Vagina (tissue), 2 donors: ENCODE results near the gene SEPTIN5. TPM values are rescaled to one million over a fixed set of nuclear protein-coding genes. Genes with fewer than 3 reads are reported as not detected.
A peak's percentile ranks its signal among the peaks of the same experiment; 100 is the strongest.

Source experiments
- DNase-seq, 2 donors: peaks; one replicate each; pipeline ENCODE4 v3.0.0-alpha.2; 2017; ENCODE audit errors: extremely low spot score in 2 of 2
- H3K27ac ChIP-seq: fragments of 200-600 bp; sonication (generic); one replicate; pipeline ENCODE4 v1.5.1; 2019
- H3K27me3 ChIP-seq: fragments of 200-600 bp; sonication (generic); one replicate; pipeline ENCODE4 v1.5.1; 2019
- H3K36me3 ChIP-seq, 2 donors: fragments of 200-600 bp; sonication (generic); one replicate each; pipeline ENCODE4 v1.5.1; 2017 to 2019
- H3K4me1 ChIP-seq: fragments of 200-600 bp; sonication (generic); one replicate; pipeline ENCODE4 v1.5.1; 2019
- H3K4me3 ChIP-seq, 2 donors: fragments of 200-600 bp; sonication (generic); 1 replicate in 1 of 2; 2 replicates in 1 of 2; pipeline ENCODE4 v1.5.1; 2016 to 2019
- H3K9me3 ChIP-seq: fragments of 200-600 bp; sonication (generic); one replicate; pipeline ENCODE4 v1.5.1; 2019
- CTCF ChIP-seq, 3 experiments: fragments of 450-650 bp in 2 of 3; fragments of 200-600 bp in 1 of 3; sonication (generic) in 1 of 3; IDR thresholded peaks; one replicate each; pipeline ENCODE4 v1.5.1; 2017 to 2019; ENCODE audit warnings: antibody characterized with exemption in 3 of 3, mild to moderate bottlenecking in 2 of 3, moderate library complexity in 2 of 3
- POLR2A ChIP-seq, 2 donors: fragments of 450-650 bp; IDR thresholded peaks; one replicate each; pipeline ENCODE4 v1.6.1; 2017; ENCODE audit warnings: antibody characterized with exemption in 2 of 2, mild to moderate bottlenecking in 2 of 2, moderate library complexity in 2 of 2
- POLR2AphosphoS5 ChIP-seq, 2 donors: sonication (generic); formaldehyde crosslinking; IDR thresholded peaks; one replicate each; pipeline ENCODE4 v1.9.0; 2017; ENCODE audit warnings: antibody characterized with exemption in 2 of 2, mild to moderate bottlenecking in 2 of 2, low read depth in 1 of 2; ENCODE audit not compliant: insufficient read depth in 1 of 2
- intact Hi-C: fragments of 100-400 bp; cut with DNase I; formaldehyde crosslinking; loops from one replicate; pipeline ENCODE4 v1.15.1; 2023
- total RNA-seq: library from RNA; depleted of rRNA; stranded (reverse); fragments of >200 nt; gene quantifications from one replicate; pipeline ENCODE4 v1.2.3, GENCODE V29; 2016

Gene SEPTIN5
- total RNA-seq, 1 donor from 2014 or later = 67.3 TPM

- peaks cover 0 to 19% of the 10 kb centered on the region in 2 donors for H3K36me3 ChIP-seq
- H3K27me3 ChIP-seq = no peaks in the 10 kb centered on the region
- intact Hi-C loops = loop anchor here (5.0 kb wide), 1 partner anchor 34 kb away; no protein-coding TSS in a partner anchor
- TF ChIP-seq POLR2A (IDR thresholded peaks at IDR 0.05) (no peak), CTCF (IDR thresholded peaks at IDR 0.05) (no peak), POLR2AphosphoS5 (IDR thresholded peaks at IDR 0.05; ENCODE audit: insufficient read depth in 1 of 2, low read depth in 1 of 2) (no peak)
- H3K4me3 ChIP-seq = no peak overlapping the region
- H3K27ac ChIP-seq = peak overlapping the region; percentile 85
- H3K4me1 ChIP-seq = peaks cover 58% of the 10 kb centered on the region
- no peaks in the 10 kb centered on the region for H3K9me3 ChIP-seq
- no peak for DNase-seq
Observed at GRCh38 chr22:19716829-19717105, 2.5 kb downstream of the SEPTIN5 start.

GRCh38 chr22:19717181-19717580 is 2.9 kb downstream of the SEPTIN5 start:
- Histone ChIP-seq H3K4me1 (peaks cover 58% of the 10 kb centered on the region), H3K27me3 (no peaks in the 10 kb centered on the region), H3K9me3 (no peaks in the 10 kb centered on the region), H3K36me3 (peaks cover 0 to 24% of the 10 kb centered on the region in 2 donors), H3K27ac (peak overlapping the region; percentile 85), H3K4me3 (peak overlapping the region; percentile 56 to 71)
- TF ChIP-seq POLR2A (IDR thresholded peaks at IDR 0.05) = no peak
- TF ChIP-seq CTCF (IDR thresholded peaks at IDR 0.05) = no peak
- no peak for TF ChIP-seq POLR2AphosphoS5 (IDR thresholded peaks at IDR 0.05; ENCODE audit: insufficient read depth in 1 of 2, low read depth in 1 of 2)
- no peak for DNase-seq
- intact Hi-C loops = loop anchor here (5.0 kb wide), 1 partner anchor 35 kb away; no protein-coding TSS in a partner anchor

GRCh38 chr22:19717691-19718455 is 3.6 kb downstream of the SEPTIN5 start:
- H3K9me3 ChIP-seq = no peaks in the 10 kb centered on the region
- TF ChIP-seq POLR2A (IDR thresholded peaks at IDR 0.05) (peak in 1 of 2 donors; percentile 3), CTCF (IDR thresholded peaks at IDR 0.05) (peak; percentile 95 to 98 (median 96)), POLR2AphosphoS5 (IDR thresholded peaks at IDR 0.05; ENCODE audit: insufficient read depth in 1 of 2, low read depth in 1 of 2) (no peak)
- intact Hi-C loops = loop anchor here (5.0 kb wide), 1 partner anchor 36 kb away; no protein-coding TSS in a partner anchor
- H3K27ac ChIP-seq = peak overlapping the region; percentile 85
- peaks cover 61% of the 10 kb centered on the region for H3K4me1 ChIP-seq
- H3K36me3 ChIP-seq = peaks cover 0 to 29% of the 10 kb centered on the region in 2 donors
- no peaks in the 10 kb centered on the region for H3K27me3 ChIP-seq
- H3K4me3 ChIP-seq = peak overlapping the region; percentile 56 to 71
- DNase-seq = no peak

- no peaks in the 10 kb centered on the region for H3K27me3 ChIP-seq
- H3K4me1 ChIP-seq = peaks cover 63% of the 10 kb centered on the region
- H3K9me3 ChIP-seq = no peaks in the 10 kb centered on the region
- H3K36me3 ChIP-seq = peaks cover 0 to 32% of the 10 kb centered on the region in 2 donors
- DNase-seq = no peak
- TF ChIP-seq CTCF (IDR thresholded peaks at IDR 0.05) (no peak), POLR2AphosphoS5 (IDR thresholded peaks at IDR 0.05; ENCODE audit: insufficient read depth in 1 of 2, low read depth in 1 of 2) (no peak), POLR2A (IDR thresholded peaks at IDR 0.05) (no peak)
- intact Hi-C loops = loop anchor here (5.0 kb wide), 1 partner anchor 36 kb away; no protein-coding TSS in a partner anchor
- H3K27ac ChIP-seq = peak overlapping the region; percentile 85
- H3K4me3 ChIP-seq = peak overlapping the region; percentile 56 to 71
Observed at GRCh38 chr22:19718456-19719049, 4.2 kb downstream of the SEPTIN5 start.
